H1 (cell line): ENCODE data around the gene KCNMA1. TPM values are rescaled to one million over a fixed set of nuclear protein-coding genes. Genes with fewer than 3 reads are reported as not detected.

Source experiments
- CTCF ChIA-PET: fragments of 300-600 bp; sonication (Branson Sonifier 250); formaldehyde crosslinking; loops from one replicate; lab custom pipeline; 2021; ENCODE audit not compliant: partially characterized antibody; lab: Charles Lee
- POLR2A ChIA-PET: fragments of 300-600 bp; sonication (Branson Sonifier 250); formaldehyde crosslinking; loops from one replicate; lab custom pipeline; 2021; ENCODE audit warnings: inconsistent platforms; ENCODE audit not compliant: partially characterized antibody; lab: Charles Lee
- DNase-seq, 2 experiments: peaks; one replicate each; pipeline versions ENCODE4 v3.0.0 to v3.0.0-alpha.2; 2010 to 2022; ENCODE audit warnings: low spot score in 2 of 2, low read depth in 1 of 2, mixed read lengths in 1 of 2
- FAIRE-seq: peaks from 2 replicates; lab custom pipeline; 2011; peaks lifted over from hg19 to GRCh38; lab: Jason Lieb, UNC
- H2AFZ ChIP-seq: 2 replicates; pipeline ENCODE4 v1.8.1; 2012; ENCODE audit warnings: low read length, inconsistent platforms
- H2AK5ac ChIP-seq: 2 replicates; pipeline ENCODE4 v1.6.1; 2013; ENCODE audit warnings: low read depth, low read length
- H2BK120ac ChIP-seq: replicated peaks from 2 replicates; pipeline ENCODE3; 2013; ENCODE audit warnings: low read depth, low read length, inconsistent platforms
- H2BK12ac ChIP-seq: 2 replicates; pipeline ENCODE4 v1.6.1; 2013; ENCODE audit warnings: low read depth, low read length
- H2BK15ac ChIP-seq: 2 replicates; pipeline ENCODE4 v1.6.1; 2013; ENCODE audit warnings: low read length
- H2BK20ac ChIP-seq: 2 replicates; pipeline ENCODE4 v1.6.1; 2013; ENCODE audit warnings: low read length
- H2BK5ac ChIP-seq: 2 replicates; pipeline ENCODE4 v1.6.1; 2013; ENCODE audit warnings: low read depth, low read length
- H3K14ac ChIP-seq: 2 replicates; pipeline ENCODE4 v1.6.1; 2013; ENCODE audit warnings: inconsistent platforms; ENCODE audit not compliant: insufficient read length
- H3K18ac ChIP-seq: 2 replicates; pipeline ENCODE4 v1.6.1; 2013; ENCODE audit warnings: low read length; ENCODE audit errors: extremely low read depth
- H3K23ac ChIP-seq: 2 replicates; pipeline ENCODE4 v1.6.1; 2013; ENCODE audit warnings: inconsistent platforms; ENCODE audit not compliant: insufficient read length
- H3K23me2 ChIP-seq: 2 replicates; pipeline ENCODE4 v1.6.1; 2013; ENCODE audit warnings: low read depth, low read length
- H3K27ac ChIP-seq: 2 replicates; pipeline ENCODE4 v1.6.1; 2011; ENCODE audit warnings: low read depth, low read length, inconsistent platforms
- H3K27me3 ChIP-seq, 4 experiments: replicated peaks in 1 of 4; 1 replicate in 1 of 4; 2 replicates in 3 of 4; pipeline versions ENCODE4 v1.6.1 to v1.8.1; 2011 to 2013; ENCODE audit warnings: low read length in 3 of 4, mild to moderate bottlenecking in 3 of 4, inconsistent platforms in 2 of 4, mixed read lengths in 2 of 4, moderate library complexity in 1 of 4; ENCODE audit not compliant: control insufficient read depth in 3 of 4, insufficient read depth in 3 of 4; ENCODE audit errors: extremely low read depth in 1 of 4
- H3K36me3 ChIP-seq, 4 experiments: 2 replicates each; pipeline versions ENCODE4 v1.6.1 to v1.8.1; 2011 to 2013; ENCODE audit warnings: mild to moderate bottlenecking in 4 of 4, low read length in 3 of 4, moderate library complexity in 2 of 4, control low read depth in 1 of 4, inconsistent platforms in 1 of 4; ENCODE audit not compliant: insufficient read depth in 4 of 4, control insufficient read depth in 2 of 4
- H3K4ac ChIP-seq: replicated peaks from 2 replicates; pipeline ENCODE3; 2013; ENCODE audit warnings: low read length, low read depth, mixed read lengths, inconsistent platforms; ENCODE audit not compliant: insufficient read length
- H3K4me1 ChIP-seq, 4 experiments: replicated peaks in 1 of 4; 1 replicate in 1 of 4; 2 replicates in 3 of 4; pipeline versions ENCODE4 v1.6.1 to v1.8.1; 2011 to 2013; ENCODE audit warnings: low read length in 3 of 4, inconsistent platforms in 2 of 4, mixed read lengths in 1 of 4; ENCODE audit not compliant: insufficient read depth in 4 of 4, control insufficient read depth in 3 of 4
- H3K4me2 ChIP-seq, 2 experiments: 2 replicates each; pipeline versions ENCODE4 v1.6.1 to v1.8.1; 2011 to 2013; ENCODE audit warnings: low read depth in 2 of 2, low read length in 2 of 2, control low read depth in 1 of 2, inconsistent platforms in 1 of 2, mild to moderate bottlenecking in 1 of 2; ENCODE audit not compliant: insufficient read depth in 1 of 2
- H3K4me3 ChIP-seq, 4 experiments: fragments of 200-600, 300-600 bp in 1 of 4; sonication (generic), shearing (Covaris generic), sonication (Bioruptor Twin) in 1 of 4; 2 replicates each; pipeline versions ENCODE4 v1.5.1 to v1.8.1; 2011 to 2016; ENCODE audit warnings: low read length in 4 of 4, low read depth in 3 of 4, control low read depth in 2 of 4, inconsistent platforms in 2 of 4, mild to moderate bottlenecking in 2 of 4, mixed read lengths in 1 of 4, moderate library complexity in 1 of 4; ENCODE audit not compliant: insufficient read depth in 2 of 4; ENCODE audit errors: extremely low read depth in 1 of 4
- H3K56ac ChIP-seq: replicated peaks from 2 replicates; pipeline ENCODE3; 2013; ENCODE audit warnings: low read depth, mild to moderate bottlenecking, mixed read lengths, low read length, inconsistent platforms; ENCODE audit not compliant: insufficient read length
- H3K79me1 ChIP-seq: 2 replicates; pipeline ENCODE4 v1.6.1; 2013; ENCODE audit warnings: low read depth, low read length, control low read depth
- H3K79me2 ChIP-seq, 2 experiments: 2 replicates each; pipeline versions ENCODE4 v1.6.1 to v1.8.1; 2012 to 2013; ENCODE audit warnings: low read length in 2 of 2, mild to moderate bottlenecking in 2 of 2, inconsistent platforms in 1 of 2; ENCODE audit not compliant: insufficient read depth in 2 of 2, control insufficient read depth in 1 of 2
- H3K9ac ChIP-seq, 4 experiments: replicated peaks in 1 of 4; 1 replicate in 1 of 4; 2 replicates in 3 of 4; pipeline versions ENCODE4 v1.6.1 to v1.8.1; 2011 to 2013; ENCODE audit warnings: low read depth in 3 of 4, low read length in 3 of 4, control low read depth in 2 of 4, mild to moderate bottlenecking in 2 of 4, moderate library complexity in 2 of 4, inconsistent platforms in 1 of 4; ENCODE audit errors: extremely low read depth in 1 of 4
- H3K9me3 ChIP-seq, 2 experiments: 2 replicates each; pipeline versions ENCODE4 v1.6.1 to v1.8.1; 2012 to 2013; ENCODE audit warnings: mild to moderate bottlenecking in 2 of 2, moderate library complexity in 2 of 2, control low read depth in 1 of 2, inconsistent platforms in 1 of 2, low read depth in 1 of 2, low read length in 1 of 2, mixed read lengths in 1 of 2; ENCODE audit not compliant: insufficient read depth in 2 of 2
- H4K20me1 ChIP-seq, 2 experiments: replicated peaks in 1 of 2; 2 replicates each; pipeline versions ENCODE3 to v1.8.1; 2011 to 2013; ENCODE audit warnings: inconsistent platforms in 2 of 2, low read length in 2 of 2, mild to moderate bottlenecking in 1 of 2; ENCODE audit not compliant: insufficient read depth in 2 of 2, control insufficient read depth in 1 of 2
- H4K5ac ChIP-seq: 2 replicates; pipeline ENCODE4 v1.6.1; 2013; ENCODE audit warnings: low read length, low read depth, mixed read lengths, inconsistent platforms; ENCODE audit not compliant: insufficient read length
- H4K8ac ChIP-seq: 2 replicates; pipeline ENCODE4 v1.8.0; 2013; ENCODE audit warnings: mild to moderate bottlenecking, moderate library complexity, low read length, inconsistent platforms; ENCODE audit not compliant: insufficient read depth; ENCODE audit errors: extremely low read depth
- H4K91ac ChIP-seq: replicated peaks from 2 replicates; pipeline ENCODE3; 2013; ENCODE audit warnings: low read length, mixed read lengths, inconsistent platforms; ENCODE audit not compliant: insufficient read length
- BCL11A ChIP-seq, 2 experiments: IDR thresholded peaks; one replicate each; pipeline ENCODE4 v1.6.1; 2011; ENCODE audit warnings: low read depth in 2 of 2, low read length in 2 of 2, mild to moderate bottlenecking in 2 of 2
- KDM1A ChIP-seq: fragments of 200-600, 300-600 bp; sonication (generic); IDR thresholded peaks from 2 replicates; pipeline ENCODE4 v1.7.1; 2016; ENCODE audit warnings: mild to moderate bottlenecking, low read length, borderline replicate concordance
- KDM5A ChIP-seq: fragments of 200-600 bp; IDR thresholded peaks from 2 replicates; pipeline ENCODE4 v1.7.1; 2012; ENCODE audit warnings: mild to moderate bottlenecking, low read length, inconsistent platforms, mixed read lengths
- MAFK ChIP-seq: IDR thresholded peaks from 2 replicates; pipeline ENCODE4 v1.6.1; 2012; ENCODE audit warnings: low read depth, mild to moderate bottlenecking, improper control_type of control experiment, low read length
- SUZ12 ChIP-seq: fragments of 200-600 bp; sonication (generic); IDR thresholded peaks from 2 replicates; pipeline ENCODE4 v1.6.1; 2012; ENCODE audit warnings: mild to moderate bottlenecking, inconsistent platforms, low read length, moderate library complexity, mixed read lengths
- ZNF274 ChIP-seq: IDR thresholded peaks from 2 replicates; pipeline ENCODE4 v1.7.0; 2012; ENCODE audit warnings: low read length, borderline replicate concordance; ENCODE audit errors: extremely low read depth
- WGBS, 2 experiments: shearing (Covaris generic) in 1 of 2; methylation state at CpG; one replicate each; pipeline versions ENCODE4 v1.1.6 to v1.1.7; 2013 to 2015; ENCODE audit warnings: low lambda C conversion rate in 2 of 2, mixed read lengths in 2 of 2, inconsistent platforms in 1 of 2, low coverage in 1 of 2, missing lambda C conversion rate in 1 of 2; ENCODE audit not compliant: insufficient replicate concordance in 2 of 2, insufficient coverage in 1 of 2, insufficient read length in 1 of 2; ENCODE audit errors: extremely low coverage in 1 of 2, missing lambda C conversion rate in 1 of 2; 5-methylcytosine and 5-hydroxymethylcytosine counted together
- polyA plus RNA-seq, 7 experiments: library from polyadenylated mRNA; depleted of rRNA in 3 of 7; stranded (reverse) in 5 of 7; unstranded in 2 of 7; fragments of >200 nt in 5 of 7; fragments of 200-250 nt in 2 of 7; gene quantifications; 1 replicate in 5 of 7; 2 replicates in 1 of 7; 4 replicates in 1 of 7; pipeline versions ENCODE4 v1.2.1 to v1.2.3, GENCODE V29; 2011 to 2013; ENCODE audit warnings: missing spikeins in 2 of 7, mixed read lengths in 2 of 7
- total RNA-seq: library from RNA; stranded (reverse); fragmentation: NEBNext Ultra II Directional; extraction: Animal tissue kit (Norgen Biotek cat#: 25700); gene quantifications from 2 replicates; pipeline ENCODE4 v1.2.1, GENCODE V29; 2021

The KCNMA1 gene
- total and polyA plus RNA-seq, 2 of the 8 experiments (the other 6 are each of a cell fraction or from before 2014, with no cell fraction given): 10.2 to 11.1 TPM

DNA sequence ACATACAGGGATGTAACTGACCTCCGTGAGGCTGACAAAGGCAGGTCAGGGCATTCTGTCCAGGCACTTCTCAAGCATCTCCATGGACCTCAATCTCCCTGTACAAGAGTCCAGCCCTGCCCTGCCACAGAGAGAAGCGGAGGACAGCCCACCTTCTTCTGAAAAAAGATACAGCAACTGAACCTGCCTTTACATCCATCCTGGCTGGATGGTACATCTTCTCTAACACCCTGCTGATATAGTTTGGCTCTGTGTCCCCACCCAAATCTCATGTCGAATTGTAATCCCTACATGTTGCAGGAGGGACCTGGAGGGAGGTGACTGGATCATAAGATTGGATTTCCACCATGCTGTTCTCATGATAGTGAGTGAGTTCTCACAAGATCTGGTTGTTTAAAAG lies 40.5 kb upstream of the KCNMA1 start:
- Histone ChIP-seq H3K9ac (no peak overlapping the region), H3K18ac (no peak overlapping the region), H2BK5ac (no peak overlapping the region), H2BK15ac (no peak overlapping the region), H3K23ac (no peak overlapping the region), H3K79me2 (no peaks in the 10 kb centered on the region), H3K27me3 (no peaks in the 10 kb centered on the region), H3K14ac (no peak overlapping the region), H3K9me3 (no peaks in the 10 kb centered on the region), H2BK20ac (no peak overlapping the region), H2BK120ac (no peak overlapping the region), H2BK12ac (no peak overlapping the region), H4K5ac (no peak overlapping the region), H3K4me3 (no peak overlapping the region), H3K23me2 (no peaks in the 10 kb centered on the region), H2AK5ac (no peak overlapping the region), H3K4me2 (no peak overlapping the region), H4K91ac (no peak overlapping the region), H4K20me1 (no peaks in the 10 kb centered on the region), H3K36me3 (no peaks in the 10 kb centered on the region), H3K56ac (no peak overlapping the region), H3K27ac (no peak overlapping the region), H2AFZ (no peak overlapping the region), H3K4ac (no peak overlapping the region), H3K79me1 (no peaks in the 10 kb centered on the region), H4K8ac (no peak overlapping the region), H3K4me1 (peaks cover 0 to 12% (median 4%) of the 10 kb centered on the region in 4 experiments; a peak in 4 of 7 replicates)
- ChIA-PET CTCF (interaction anchor here (0.7 to 2.4 kb wide), 2 partner anchors 33 to 255 kb away, joined by 3 to 10 read pairs; no protein-coding TSS in a partner anchor), POLR2A (no interaction called here)
- FAIRE-seq (no peak), DNase-seq (no peak)
- 87% methylated on average over 3 of the region's 3 CpGs; no CpG with 5 or more reads in 1 of the 2 experiments for WGBS, 2 experiments
- TF ChIP-seq SUZ12 (no peak), ZNF274 (no peak), KDM5A (no peak), MAFK (no peak), BCL11A (IDR thresholded peaks at IDR 0.05; ENCODE audit: low read depth in 2 of 2, low read length in 2 of 2) (no peak), KDM1A (no peak)
